Embryonic facial prominence (tissue), 1 donor: ENCODE data around the gene MEGF9.

Experiments used
- DNase-seq: peaks from one replicate; pipeline ENCODE4 v3.0.0-alpha.2; 2016; ENCODE audit errors: extremely low spot score

Gene MEGF9

DNA sequence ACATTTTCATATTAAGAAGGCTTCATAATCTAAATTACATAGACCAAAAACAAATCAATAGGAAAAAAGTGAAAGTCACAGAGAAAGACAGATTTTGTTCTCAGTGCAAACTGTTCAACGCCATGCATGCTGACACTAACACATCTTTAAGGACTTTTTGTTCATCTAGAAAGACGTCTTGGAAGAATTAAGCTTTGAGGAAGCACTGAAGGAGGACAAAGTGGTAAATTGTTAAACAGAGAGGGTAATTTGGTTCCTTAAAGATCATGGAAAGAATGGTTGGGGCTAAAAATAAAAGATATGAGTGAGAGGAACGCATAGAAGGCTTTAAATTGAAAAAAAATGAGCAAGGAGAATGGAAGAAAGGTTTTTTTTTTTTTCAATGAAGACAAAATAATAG is 9.1 kb downstream of the MEGF9 start:
- DNase-seq: no peak

DNA sequence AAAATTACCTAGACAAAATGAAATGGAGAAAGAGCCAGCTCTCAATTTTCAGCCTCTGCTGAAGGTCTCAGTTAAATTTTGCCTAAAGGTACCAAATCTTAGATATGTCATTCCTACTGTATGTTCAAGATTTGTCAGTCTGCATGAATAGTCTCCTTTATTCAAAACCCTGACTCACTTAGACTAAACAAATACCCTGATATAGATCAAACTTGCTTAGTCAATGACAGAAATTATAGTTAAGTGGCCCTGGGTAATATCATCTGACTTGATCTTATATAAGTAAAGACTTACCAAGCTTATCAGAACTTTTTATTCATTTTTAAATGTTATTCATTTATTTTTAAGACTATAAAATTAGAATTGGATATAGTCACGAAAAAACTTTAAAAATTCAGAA is 12.2 kb downstream of the MEGF9 start:
- no peak for DNase-seq

DNA sequence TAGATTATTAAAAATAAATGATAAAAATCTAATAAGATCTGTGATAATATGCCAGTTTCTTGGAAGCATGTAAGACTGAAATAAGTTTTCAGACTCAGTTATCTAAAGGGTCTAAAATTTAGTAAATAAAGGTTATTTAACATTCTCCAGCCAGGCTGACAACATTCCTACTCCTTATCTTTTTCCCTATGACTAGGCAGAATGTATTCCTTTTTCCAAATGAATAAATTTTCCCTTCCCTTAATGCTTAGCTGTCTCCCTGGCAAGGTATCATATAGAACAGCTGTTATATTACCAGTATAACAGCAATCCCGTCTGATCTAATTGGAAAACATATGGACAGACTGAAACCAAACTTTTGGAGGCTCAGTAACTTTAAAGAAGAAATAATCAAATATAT is 13.0 kb downstream of the MEGF9 start:
- no peak for DNase-seq

DNA sequence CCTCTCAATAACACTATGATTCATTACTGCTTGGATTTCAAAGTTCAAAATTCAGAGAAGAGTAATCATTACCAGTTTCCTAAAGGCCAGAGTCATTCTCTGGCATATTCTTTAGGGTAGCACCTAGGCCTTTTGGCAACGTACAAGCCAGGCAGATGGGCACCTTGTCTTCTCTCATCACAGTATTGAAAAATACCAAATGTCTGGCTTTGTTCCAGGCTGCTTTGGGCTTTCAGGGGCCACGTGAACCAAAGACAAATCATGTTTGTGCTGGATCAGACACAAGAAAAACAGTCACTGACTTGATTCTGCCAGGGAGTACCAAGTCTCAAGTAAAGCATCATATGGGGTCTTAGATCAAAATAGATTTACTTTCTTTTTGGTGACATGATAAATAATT is 15.5 kb downstream of the MEGF9 start:
- DNase-seq: no peak

DNA sequence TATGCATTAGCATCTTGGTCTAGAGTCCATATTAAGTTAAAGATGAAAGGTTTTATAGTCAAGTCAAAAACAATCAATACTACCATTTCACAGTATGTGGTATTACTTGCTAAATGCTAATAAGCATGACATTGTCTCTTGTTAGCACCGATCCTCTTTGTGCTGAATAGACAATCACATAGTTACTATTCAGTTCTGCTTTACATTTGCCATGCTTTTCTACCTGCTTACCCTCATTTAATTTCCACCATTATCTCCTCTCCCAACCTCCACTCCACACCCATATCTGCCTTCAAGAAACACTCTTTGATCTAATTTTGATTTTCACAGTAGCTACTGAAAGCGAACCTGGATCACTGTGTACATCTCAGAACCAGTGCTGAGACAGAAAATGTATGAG is 16.8 kb downstream of the MEGF9 start:
- no peak for DNase-seq

DNA sequence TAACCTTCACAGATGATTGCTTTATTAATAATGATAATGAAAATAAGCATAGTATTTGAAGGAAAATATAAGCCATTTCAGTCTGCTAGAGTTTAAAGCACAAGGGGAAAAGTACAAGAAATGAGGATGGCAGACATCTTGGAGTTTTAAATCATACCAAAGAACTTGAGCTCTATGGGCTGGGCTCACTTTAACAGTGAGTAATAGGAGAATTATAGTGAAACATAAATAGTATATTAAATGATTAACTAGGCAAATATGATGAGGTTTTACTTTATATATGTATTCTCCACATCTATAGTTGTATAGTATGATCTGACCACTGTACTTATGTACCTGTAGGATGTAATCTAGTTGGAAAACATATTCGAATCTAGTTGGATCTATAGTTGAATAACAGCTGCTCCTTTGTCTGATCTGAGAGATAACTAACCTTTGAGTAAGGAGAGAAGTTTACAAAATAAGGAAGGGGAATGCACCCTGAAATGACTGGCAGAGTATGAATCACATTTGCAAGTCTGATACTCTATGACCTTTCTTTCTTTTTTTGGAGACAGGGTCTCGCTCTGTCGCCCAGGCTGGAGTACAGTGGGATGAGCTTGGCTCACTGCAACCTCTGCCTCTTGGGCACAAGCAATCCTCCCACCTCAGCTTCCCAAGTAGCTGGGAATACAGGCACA is 17.6 kb downstream of the MEGF9 start:
- no peak for DNase-seq

DNA sequence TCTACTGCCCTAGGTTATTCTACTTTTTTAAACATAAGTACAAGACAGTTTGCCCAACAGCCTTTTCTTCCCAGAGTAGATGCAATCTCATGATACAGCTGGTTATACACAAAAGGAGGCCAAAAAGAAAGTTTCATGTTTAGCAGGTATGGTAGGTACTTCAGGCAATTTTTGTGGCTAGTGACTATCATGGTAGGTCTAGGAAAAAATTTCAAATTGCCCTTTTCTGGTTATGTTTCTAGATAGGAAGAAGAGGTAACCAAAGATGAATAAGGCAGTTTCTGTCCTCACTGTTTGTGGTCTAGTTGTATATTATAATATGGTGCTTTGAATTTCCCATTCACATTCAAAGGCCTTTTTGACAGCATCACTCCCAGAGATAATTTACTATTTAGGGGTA is 19.7 kb downstream of the MEGF9 start:
- DNase-seq: no peak

DNA sequence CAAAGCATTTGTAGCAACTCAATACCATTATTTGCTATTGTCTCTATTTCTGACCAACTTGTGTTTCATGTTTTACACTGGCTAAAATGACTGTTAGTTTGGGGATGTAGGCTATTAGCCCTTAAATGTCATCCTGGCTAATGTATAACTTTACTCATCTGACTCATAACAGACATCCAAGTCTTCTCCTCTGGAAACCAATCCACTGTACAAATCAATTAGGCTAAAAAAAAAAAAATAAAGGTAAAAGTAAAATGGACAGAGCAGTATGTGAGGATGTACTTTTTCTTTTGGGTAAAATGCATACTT is 20.6 kb downstream of the MEGF9 start:
- no peak for DNase-seq

DNA sequence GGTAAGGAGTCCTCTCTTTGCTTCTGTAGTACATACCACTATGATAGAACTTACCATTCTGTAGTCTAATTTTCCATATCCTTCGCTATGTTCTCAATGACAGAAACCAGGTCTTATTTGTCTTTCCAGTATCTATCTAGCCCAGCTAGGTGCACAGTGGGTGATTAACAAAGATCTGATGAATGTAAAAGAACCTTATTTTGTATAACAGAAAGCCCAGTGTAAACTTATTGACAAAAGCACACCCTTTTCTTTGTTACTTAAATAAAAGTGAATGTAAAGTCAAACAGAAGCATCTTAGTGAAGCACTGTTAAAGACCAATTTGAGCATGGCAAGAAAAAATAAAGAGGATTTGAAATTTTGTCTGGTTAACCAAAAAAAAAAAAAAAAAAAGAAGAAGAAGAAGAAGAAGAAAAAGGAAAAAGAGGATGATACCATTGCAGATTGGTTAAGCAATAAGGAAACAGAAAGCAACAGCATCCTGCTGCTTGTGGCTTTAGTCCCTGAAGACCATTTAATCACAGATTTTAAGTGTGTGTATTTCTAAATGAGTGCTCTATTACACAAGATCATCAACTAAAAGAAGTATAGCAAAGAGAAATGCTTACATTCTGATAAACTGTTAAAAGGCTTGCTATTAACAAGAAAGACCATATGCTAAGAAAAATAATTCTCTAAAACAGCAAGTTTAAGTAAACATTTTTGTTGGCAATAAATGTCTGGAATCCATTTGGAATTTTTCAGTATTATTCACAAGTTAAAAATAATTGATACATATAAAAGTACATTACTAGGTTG is 21.2 kb downstream of the MEGF9 start:
- no peak for DNase-seq

DNA sequence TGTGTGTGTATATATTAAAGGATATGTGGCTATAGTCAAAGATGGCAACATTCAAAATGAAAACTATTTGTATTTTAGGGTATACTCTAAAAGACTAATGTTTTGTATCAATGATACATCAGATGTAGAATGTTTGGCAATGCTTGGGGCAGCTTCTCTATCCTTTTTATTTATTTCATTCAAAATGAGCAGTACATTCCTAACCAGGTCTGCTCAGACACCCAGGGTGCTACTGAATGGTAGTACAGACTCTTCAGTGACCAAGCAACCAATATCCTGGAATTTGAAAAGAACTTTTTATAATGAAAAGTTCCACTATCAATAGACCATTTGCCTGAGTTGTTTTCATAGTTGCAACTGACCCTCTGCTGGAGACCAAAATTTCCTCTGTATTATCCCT is 23.9 kb downstream of the MEGF9 start:
- no peak for DNase-seq

DNA sequence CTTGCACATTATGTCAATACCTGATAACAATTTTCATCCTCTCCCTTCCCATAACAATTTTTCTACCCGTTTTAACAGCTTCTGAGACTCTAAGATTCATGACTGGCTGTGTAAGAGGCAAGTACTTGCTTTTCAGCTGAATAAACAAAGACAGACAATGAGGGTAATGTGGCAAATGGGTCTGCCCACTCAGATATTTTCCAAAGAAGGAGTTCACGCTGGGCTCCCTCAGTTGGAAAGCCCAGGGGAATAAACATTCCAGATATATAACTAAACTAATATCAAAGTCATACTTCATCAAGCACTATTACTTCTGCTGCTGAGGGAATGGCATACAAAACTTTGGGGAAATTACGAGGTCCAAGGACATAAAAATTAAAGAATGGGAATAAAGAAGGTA is 24.4 kb downstream of the MEGF9 start:
- DNase-seq: no peak

DNA sequence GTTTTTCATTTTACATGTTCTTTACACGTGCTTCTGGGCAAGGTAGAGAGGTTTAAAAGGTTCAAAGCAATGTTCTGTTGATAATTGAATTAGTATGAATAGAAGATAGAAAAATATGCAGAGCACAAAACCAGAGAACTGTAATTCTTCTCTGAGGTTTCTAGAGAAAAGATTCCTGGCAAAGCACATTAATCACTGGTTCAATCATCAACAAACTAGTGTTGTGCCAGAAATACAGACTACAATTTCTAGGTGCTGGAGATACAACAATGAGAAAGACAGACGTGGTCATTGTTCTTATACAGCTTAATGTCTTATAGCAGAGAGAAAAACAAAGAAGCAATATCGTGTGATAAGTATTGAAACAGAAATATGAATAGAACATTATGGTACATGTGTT is 25.5 kb downstream of the MEGF9 start:
- no peak for DNase-seq

DNA sequence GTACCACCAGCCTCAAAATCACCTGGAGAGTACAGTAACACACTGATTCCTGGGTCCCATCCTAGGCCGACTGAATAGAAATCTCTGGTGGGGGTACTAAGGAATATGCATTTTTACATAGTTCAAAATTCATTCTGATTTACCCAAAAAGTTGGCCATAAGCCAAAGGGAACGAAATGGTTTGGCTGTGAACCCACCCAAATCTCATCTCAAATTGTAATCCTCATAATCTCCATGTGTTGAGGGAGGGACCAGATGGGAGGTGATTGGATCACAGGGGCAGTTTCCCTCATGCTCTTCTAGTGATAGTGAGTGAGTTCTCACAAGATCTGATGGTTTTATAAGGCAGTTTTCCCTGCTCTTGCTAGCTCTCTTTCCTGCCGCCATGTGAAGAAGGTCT is 31.1 kb downstream of the MEGF9 start:
- DNase-seq: no peak

DNA sequence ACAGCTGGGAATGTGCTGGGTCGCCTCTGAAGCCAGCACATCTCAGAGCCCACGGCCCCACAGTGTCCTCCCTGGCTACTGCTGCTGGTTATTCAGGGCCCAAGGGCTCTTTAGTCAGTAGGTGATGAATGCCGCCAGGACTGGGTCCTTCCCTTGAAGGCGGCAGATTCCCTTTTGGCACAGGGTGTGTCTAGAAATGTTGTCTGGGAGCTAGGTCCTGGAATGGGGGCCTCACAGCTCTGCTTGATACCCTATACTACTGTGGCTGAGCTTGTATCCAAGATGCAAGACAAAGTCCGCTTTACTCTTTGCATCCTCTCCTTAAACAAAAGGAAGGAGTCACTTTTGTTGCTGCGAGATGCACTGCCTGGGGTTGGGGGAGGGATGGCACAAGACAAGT is 33.1 kb downstream of the MEGF9 start:
- DNase-seq: no peak

DNA sequence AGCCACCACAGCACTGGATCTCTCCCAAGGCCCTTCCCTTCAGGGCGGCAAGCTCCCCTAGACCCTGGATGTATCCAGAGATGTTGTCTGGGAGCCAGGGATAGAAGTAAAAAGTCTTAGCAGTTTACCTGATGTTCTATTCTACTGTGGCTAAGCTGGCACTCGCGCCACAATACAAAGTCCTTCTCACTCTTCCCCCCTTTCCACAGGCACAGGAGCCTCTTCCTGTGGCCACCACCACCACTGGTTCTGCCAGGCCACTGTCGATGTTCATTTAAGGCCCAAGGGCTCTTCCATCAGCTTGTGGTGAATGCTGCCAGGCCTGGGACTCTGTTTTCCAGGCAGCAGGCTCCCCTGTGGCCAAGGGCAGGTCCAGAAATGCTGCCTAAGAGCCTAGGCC is 33.7 kb downstream of the MEGF9 start:
- DNase-seq: no peak

DNA sequence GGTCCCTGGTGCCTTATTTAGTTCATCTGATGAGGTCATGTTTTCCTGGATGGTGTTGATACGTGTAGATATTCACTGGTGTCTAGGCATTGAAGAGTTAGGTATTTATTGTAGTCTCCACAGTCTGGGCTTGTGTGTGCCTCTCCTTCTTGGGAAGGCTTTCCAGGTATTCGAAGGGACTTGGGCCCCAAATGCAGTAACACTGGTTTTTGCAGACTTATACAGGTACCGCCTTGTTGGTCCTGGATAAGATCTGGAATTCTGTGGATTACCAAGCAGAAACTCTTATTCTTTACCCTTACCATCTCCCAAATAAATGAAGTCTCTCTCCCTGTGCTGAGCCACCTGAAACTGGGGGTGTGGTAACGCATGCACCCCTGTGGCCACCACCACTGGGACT is 34.1 kb downstream of the MEGF9 start:
- DNase-seq: no peak

DNA sequence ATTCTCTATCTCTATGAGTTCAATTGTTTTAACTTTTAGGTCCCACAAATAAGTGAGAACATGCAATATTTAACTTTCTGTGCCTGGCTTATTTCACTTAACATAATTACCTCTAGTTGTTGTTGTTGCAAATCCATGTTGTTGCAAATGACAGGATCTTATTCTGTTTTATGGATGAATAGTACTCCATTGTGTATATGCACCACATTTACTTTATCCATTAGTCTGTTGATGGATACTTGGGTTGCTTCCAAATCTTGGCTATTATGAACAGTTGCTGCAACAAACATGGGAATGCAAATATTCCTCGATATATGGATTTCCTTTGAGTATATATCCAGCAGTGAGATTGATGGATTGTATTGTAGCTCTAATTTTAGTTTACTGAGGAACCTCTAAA is 36.3 kb downstream of the MEGF9 start:
- no peak for DNase-seq

DNA sequence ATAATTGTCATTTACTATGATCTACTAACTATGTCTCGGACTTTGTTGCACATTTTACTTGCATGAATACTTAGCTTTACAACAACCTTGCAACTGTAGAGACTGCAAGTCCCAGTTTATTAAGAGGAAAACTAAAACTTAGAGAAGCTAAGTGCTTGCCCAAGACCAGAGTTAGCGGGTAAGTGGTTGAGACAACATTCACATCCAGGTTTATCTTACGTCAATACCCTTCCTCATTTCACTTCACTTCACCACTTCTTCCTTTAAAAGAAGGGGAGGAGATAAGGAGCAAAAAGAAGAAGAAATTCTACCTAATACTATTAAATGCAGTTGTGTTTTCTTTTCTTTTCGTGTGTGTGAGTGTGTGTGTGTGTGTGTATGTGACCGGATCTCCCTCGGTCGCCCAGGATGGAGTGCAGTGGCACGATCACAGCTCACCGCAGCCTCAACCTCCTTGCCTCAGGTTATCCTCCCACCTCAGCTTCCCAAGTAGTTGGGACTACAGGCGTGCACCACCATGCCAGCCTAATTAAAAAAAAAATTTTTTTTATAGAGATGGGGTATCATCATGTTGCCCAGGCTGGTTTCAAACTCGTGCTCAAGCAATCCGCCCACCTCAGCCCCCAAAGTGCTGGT is 37.4 kb downstream of the MEGF9 start:
- no peak for DNase-seq

DNA sequence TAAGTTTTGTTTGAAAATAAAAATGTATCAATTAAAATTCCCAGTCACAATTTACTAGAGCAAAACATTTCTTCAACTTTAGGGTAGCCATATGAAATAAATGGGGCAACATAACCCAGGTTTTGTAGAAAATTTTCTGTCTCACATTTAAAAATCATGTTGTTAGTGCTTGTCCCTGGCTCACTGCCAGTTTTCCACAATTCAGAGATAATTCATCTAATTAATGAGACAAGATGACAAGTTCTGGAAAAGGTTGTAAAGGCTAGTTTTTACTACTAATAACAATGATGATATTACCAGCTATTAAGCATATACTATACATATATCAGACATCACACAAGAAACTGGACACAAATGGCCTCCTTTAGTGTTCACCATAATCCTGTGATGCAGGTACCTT is 45.9 kb downstream of the MEGF9 start:
- DNase-seq: no peak

DNA sequence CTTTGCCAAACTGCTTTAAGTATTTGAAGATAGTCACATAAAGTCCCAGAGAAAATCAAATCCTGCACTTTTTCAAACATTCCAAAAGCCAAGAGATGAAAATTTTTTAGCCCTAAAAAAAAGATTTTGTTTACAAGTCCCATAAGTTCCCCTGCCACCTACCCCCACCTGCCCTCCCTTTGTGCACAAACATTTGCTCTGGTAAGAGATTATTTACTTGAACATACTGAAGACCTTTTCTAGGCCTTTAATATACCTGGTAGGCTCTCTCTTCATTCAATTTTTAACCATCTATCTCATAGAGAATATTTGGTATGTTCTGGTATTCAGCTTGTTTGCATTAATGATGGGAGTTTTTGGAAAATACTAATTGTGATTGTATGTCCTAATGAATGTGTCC is 50.3 kb downstream of the MEGF9 start:
- DNase-seq: no peak

DNA sequence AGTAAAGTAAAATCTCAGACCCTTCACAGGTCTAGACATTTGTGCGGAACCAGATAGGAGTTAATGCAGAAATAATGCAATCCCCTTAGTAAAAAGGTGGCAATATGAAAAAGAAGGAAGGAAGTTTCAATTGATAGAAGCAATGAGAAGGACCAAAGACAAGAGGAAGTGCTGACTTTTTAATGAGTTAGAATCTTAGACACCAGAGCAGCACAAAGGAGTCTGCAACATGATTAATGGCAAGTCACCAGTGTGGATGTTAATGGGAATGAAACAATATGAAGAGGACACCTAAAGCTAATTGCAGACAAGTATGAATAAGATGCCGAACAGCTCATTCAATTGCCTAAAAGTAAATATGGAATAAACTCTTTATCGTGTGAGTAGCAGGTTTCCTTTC is 50.9 kb downstream of the MEGF9 start:
- no peak for DNase-seq

DNA sequence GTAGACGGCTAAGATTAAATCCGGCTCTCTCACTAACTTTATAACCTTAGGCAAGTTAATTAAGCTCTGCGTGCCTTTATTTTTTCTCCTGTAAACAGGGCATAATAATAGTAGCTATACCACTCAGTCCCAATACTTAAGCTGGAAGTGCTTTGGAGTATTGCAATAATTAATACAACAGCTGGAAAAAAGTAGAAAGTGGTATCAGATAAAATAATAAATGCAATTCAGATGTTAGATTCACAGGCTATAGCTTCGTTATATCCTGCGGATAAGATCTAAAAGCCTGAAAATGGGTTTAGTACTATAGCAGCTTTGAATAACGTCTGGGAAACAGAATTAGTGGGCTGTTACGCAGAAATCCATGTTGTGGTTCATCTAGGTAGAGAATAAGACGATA is 51.8 kb downstream of the MEGF9 start:
- no peak for DNase-seq

DNA sequence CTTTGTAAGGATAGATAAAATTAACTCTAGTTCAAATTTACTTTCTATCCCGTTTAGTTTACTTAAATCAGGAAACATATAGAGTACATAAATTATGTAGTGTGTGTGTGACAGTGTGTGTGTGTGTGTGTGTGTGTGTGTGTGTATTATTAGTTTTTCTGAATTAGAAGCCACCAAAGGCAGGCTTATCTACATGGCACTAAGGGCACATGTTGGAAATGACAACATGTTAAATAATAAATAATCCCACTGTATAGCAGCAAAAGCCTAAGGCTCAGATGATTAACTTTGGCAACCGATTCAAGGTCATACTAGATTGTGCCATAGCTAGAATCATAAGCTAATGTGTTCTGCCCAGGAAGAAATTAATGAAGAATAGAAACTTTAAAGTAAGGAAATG is 54.6 kb downstream of the MEGF9 start:
- DNase-seq: no peak
